ENCODE measurements around the gene MAP1B. TPM values are rescaled to one million over a fixed set of nuclear protein-coding genes. Genes with fewer than 3 reads are reported as not detected.

The MAP1B gene
- polyA plus RNA-seq, 4 donors = 11.6 to 50.2 (median 23.0) TPM

- no peak for DNase-seq (ENCODE audit: low read depth in 4 of 4, low spot score in 3 of 4)
These were observed 106.2 kb downstream of the MAP1B start for GRCh38 chr5:72213482-72213881.

DNA sequence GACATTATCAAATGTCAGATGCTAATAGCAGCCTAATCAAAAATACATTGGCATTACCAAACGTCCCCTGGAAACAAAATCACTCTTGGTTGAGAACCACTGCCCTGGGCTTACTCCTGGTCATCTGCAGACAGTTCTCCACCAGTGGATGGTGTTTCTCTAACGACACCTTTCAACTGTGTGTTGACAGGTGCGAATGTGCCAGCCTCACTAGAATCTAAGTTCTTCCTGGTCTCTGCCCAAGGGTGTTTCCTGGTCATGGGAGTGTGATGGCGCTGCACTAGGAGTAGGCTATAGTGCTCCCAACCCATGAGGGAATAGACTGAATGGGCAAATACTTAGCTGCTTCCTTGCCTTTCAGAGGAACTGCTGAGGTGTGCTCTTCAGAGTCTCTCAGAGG is 106.9 kb downstream of the MAP1B start:
- no peak for DNase-seq (ENCODE audit: low read depth in 4 of 4, low spot score in 3 of 4)

GRCh38 chr5:72216756-72217155 is 109.5 kb downstream of the MAP1B start:
- no peak for DNase-seq (ENCODE audit: low read depth in 4 of 4, low spot score in 3 of 4)

DNA sequence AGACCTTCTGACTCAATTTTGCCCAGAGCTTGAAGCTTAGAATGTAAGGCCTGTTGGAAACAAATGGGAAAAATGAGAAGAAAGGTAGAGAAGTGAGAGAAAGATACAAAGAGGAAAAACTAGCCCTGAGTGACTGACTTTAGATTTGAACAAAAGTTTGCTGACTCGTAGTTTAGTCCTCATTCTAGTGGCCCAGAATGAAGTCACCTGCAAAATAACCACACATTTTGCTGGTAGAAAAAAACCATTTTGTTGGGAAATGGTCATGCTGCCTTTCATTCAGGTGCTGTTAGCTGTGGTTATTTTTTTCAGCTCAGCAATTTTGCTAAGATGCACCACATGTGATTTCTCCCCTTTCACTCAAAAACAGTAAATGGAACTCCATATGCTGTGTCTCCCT is 113.8 kb downstream of the MAP1B start:
- no peak for DNase-seq (ENCODE audit: low read depth in 4 of 4, low spot score in 3 of 4)

GRCh38 chr5:72221541-72221940 is 114.3 kb downstream of the MAP1B start:
- DNase-seq (ENCODE audit: low read depth in 4 of 4, low spot score in 3 of 4) = no peak

DNA sequence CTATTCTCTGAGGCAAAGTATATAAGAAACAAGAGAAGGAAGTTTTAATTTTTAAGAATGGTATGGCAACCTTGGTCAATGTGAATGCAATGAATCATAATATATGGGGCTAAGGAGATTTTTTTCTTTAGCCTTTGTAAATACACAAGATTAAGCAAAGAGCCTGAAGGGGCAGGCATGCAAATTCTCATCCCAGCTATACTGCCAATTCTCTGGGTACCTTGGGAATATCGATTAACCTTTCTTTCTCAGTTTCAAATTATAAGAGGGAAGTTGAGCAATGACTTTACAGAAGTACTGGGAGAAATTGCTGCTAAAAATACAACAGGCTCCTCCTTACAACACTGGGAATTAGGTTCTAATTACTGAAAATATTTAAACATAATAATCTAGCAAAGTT is 115.2 kb downstream of the MAP1B start:
- DNase-seq (ENCODE audit: low read depth in 4 of 4, low spot score in 3 of 4) = no peak

DNA sequence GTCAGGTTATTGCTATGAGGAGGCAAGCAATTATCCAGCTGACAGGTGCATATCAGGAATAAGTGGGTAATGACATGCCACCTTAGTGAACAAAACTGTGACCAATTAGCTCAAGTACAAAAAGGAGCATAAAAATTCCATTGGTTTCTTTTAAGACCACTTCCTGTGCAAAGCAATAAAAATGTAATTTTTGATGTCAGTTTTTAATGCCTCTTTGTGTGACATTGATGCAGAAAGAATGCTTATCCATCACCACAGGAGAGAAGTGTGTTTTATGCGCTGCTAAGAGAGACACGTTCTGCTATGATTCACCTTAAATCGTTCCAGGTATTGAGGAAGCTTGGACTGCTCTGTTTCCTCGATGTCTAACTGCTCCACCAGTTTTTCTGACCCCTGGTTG is 116.1 kb downstream of the MAP1B start:
- no peak for DNase-seq (ENCODE audit: low read depth in 4 of 4, low spot score in 3 of 4)

- DNase-seq (ENCODE audit: low read depth in 4 of 4, low spot score in 3 of 4) = no peak
These were observed 117.7 kb downstream of the MAP1B start for GRCh38 chr5:72224946-72225463.

GRCh38 chr5:72225741-72226140 is 118.5 kb downstream of the MAP1B start:
- no peak for DNase-seq (ENCODE audit: low read depth in 4 of 4, low spot score in 3 of 4)

GRCh38 chr5:72226950-72227349 is 119.7 kb downstream of the MAP1B start:
- DNase-seq (ENCODE audit: low read depth in 4 of 4, low spot score in 3 of 4) = no peak

DNA sequence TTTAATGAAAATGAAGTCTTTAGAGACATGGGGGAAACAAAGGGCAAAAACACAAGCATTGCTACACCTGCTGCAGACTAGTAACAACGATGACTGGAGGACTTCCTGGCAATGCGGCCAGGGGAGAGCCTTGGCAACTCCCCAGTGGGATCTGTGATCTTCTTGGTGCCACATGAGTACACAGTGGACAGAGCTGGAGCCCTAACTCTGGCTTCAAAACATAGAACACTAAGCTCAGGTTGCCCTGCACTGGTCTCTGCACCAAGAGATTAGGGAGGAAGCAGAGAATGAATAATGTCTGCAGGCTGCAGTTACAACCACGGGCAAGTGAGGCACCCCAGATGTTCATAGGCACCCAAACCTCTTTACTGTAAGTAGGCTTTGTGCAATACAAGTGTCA is 121.7 kb downstream of the MAP1B start:
- no peak for DNase-seq (ENCODE audit: low read depth in 4 of 4, low spot score in 3 of 4)

- DNase-seq (ENCODE audit: low read depth in 4 of 4, low spot score in 3 of 4) = no peak
These were observed 124.9 kb downstream of the MAP1B start for GRCh38 chr5:72231991-72232703.

DNA sequence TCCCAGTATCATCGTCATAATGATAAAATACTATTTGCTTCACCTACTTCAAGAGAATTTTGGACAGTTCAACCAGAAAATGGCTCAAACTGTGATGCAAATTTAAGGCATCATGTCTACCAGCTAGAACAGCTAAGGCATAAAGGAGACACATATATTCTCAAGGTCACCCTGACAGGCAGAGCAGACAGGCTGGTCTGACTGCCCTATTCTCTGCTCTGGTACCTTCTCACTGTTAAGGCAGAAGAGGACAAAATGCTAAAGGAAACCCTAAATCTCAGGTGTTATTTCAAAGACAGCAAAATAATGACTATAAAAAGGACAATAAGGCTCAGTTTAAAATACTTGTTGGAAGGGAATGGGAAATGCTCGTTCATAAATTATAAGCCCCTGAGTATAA is 125.6 kb downstream of the MAP1B start:
- no peak for DNase-seq (ENCODE audit: low read depth in 4 of 4, low spot score in 3 of 4)

GRCh38 chr5:72233835-72234234 is 126.6 kb downstream of the MAP1B start:
- DNase-seq (ENCODE audit: low read depth in 4 of 4, low spot score in 3 of 4) = no peak

DNA sequence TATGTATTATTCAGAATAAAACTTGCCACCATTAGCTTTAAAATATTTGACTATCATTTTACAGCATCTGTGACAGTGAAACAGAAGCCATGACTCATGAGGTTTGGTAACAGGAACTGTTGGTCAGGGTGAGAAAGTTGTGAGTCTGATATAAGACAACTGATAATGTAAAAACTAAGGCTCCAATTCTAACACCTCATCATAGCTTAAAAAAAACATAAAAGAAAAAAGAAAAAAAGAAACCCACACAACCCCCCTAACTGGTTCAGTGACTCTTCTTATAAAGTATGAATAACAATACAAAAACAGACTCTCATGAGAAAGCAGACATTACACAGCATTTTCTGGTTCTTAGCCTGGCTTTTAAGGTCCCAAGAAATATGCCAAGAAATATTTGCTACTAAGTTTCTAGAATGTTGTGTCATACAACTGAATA is 127.0 kb downstream of the MAP1B start:
- DNase-seq (ENCODE audit: low read depth in 4 of 4, low spot score in 3 of 4) = no peak

- no peak for DNase-seq (ENCODE audit: low read depth in 4 of 4, low spot score in 3 of 4)
These were observed 127.6 kb downstream of the MAP1B start for GRCh38 chr5:72234868-72235267.

GRCh38 chr5:72235725-72236124 is 128.4 kb downstream of the MAP1B start:
- DNase-seq (ENCODE audit: low read depth in 4 of 4, low spot score in 3 of 4) = no peak

DNA sequence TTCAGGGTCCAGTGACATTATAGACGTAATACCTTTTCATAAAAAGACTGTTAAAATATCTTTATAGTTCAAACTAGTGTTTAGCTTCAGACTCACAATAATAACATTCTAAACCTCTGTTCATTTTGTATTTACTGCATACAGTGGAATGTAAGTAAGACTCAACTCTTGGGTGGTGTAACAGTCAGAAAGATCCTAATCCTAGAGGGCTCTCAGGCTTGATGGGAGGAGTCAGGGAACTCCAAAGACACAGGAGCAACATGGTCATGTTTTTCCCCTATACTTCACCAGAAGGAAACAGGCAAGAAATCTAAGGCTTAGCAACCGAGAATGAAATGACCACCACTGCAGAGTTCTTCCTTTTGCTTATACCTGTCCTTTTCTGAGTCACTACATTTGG is 130.1 kb downstream of the MAP1B start:
- no peak for DNase-seq (ENCODE audit: low read depth in 4 of 4, low spot score in 3 of 4)

DNA sequence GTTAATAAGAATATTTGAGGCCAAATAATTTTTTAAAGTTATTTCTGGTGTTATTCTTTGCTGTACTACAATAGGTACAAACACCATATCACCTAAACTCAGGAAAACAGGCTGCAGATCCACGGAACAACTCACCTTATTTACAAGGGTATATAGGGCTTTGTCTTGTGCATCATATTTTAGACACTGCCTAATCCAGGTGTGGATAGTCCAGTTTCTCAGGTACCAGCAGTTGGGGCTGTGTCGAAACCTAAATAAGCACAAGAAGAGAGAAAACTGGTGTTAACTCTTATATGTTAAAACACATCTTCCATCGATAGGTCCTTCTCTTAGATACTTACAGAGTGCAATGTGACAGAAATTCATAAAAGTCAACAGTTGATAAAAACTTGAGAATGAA is 130.6 kb downstream of the MAP1B start:
- no peak for DNase-seq (ENCODE audit: low read depth in 4 of 4, low spot score in 3 of 4)

DNA sequence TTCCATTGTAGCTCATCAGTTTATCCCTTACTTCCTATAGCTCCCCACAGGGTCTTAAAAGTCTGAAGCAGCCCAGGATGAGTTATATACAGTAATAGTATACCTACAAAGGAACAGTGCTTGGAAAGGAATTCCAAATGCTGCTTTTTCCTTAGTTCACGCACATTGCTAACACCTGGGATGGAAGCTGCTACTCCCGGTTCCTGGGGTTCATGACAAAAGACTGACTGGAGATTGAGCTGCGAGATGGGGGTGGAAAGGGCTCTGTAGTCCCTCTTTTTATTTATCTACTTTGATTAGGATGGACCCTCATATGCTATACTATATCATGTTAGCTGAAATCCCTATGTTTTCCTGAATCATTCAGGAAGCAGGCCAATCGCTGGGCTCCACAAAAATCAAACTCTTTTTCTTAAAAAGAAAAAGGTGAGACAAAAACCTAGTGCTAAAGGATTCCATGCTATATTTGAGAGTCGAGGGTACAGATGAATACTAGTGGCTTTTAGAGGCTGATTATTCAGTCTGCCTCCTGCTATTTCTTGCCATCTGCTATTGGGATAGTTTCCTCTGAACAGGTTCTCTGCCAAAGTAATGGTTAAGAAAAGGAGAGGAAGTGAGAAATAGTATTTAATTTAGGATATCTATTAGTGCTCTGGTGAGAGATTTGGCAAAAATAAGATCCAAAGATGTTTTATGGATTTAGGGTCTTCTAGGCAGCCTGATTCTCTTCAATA is 131.6 kb downstream of the MAP1B start:
- DNase-seq (ENCODE audit: low read depth in 4 of 4, low spot score in 3 of 4) = no peak

- DNase-seq (ENCODE audit: low read depth in 4 of 4, low spot score in 3 of 4) = no peak
These were observed 134.2 kb downstream of the MAP1B start for GRCh38 chr5:72241346-72242003.

Measured in left renal pelvis (tissue), 4 donors.